GM18907 (cell line): ENCODE measurements around the gene GRID2.
"Not testable (repeated sequence)": the region's sequence is repeated elsewhere in the genome, so short reads cannot be mapped to it uniquely, and the experiment has no call there.

Experiments
- ATAC-seq: cut with Tn5 transposase; IDR thresholded peaks from one replicate; pipeline ENCODE4 v1.9.1; 2021; ENCODE audit warnings: mild to moderate bottlenecking, moderate library complexity; ENCODE audit not compliant: unreplicated experiment

Gene GRID2

GRCh38 chr4:93289831-93290230 lies 986.1 kb downstream of the GRID2 start:
- ATAC-seq, result no peak

- peak; percentile 57 for ATAC-seq
Measured at GRCh38 chr4:93299118-93299517, 995.4 kb downstream of the GRID2 start.

GRCh38 chr4:93300780-93301555 lies 997.2 kb downstream of the GRID2 start:
- ATAC-seq, result not testable (repeated sequence)

- ATAC-seq, result no peak
Measured at GRCh38 chr4:93302310-93302709, 998.5 kb downstream of the GRID2 start.

GRCh38 chr4:93303440-93303839 lies 999.7 kb downstream of the GRID2 start:
- ATAC-seq, result peak; percentile 51

GRCh38 chr4:93312299-93312698 lies 1008.5 kb downstream of the GRID2 start:
- ATAC-seq, result no peak

- no peak for ATAC-seq
Measured at GRCh38 chr4:93313197-93313596, 1009.4 kb downstream of the GRID2 start.

- ATAC-seq, result no peak
Measured at GRCh38 chr4:93317057-93317456, 1013.3 kb downstream of the GRID2 start.

GRCh38 chr4:93317561-93317960 lies 1013.8 kb downstream of the GRID2 start:
- no peak for ATAC-seq

- no peak for ATAC-seq
Measured at GRCh38 chr4:93319041-93319440, 1015.3 kb downstream of the GRID2 start.

GRCh38 chr4:93320356-93320755 lies 1016.6 kb downstream of the GRID2 start:
- ATAC-seq, result no peak

GRCh38 chr4:93327346-93327745 lies 1023.6 kb downstream of the GRID2 start:
- ATAC-seq, result no peak

- ATAC-seq, result peak; percentile 95
Measured at GRCh38 chr4:93334003-93334402, 1030.2 kb downstream of the GRID2 start.

GRCh38 chr4:93337196-93337595 lies 1033.4 kb downstream of the GRID2 start:
- ATAC-seq, result no peak

- no peak for ATAC-seq
Measured at GRCh38 chr4:93342738-93343137, 1039.0 kb downstream of the GRID2 start.

GRCh38 chr4:93346840-93347239 lies 1043.1 kb downstream of the GRID2 start:
- ATAC-seq, result no peak

GRCh38 chr4:93348896-93349295 lies 1045.1 kb downstream of the GRID2 start:
- ATAC-seq, result no peak

- ATAC-seq, result no peak
Measured at GRCh38 chr4:93351846-93352245, 1048.1 kb downstream of the GRID2 start.

GRCh38 chr4:93355411-93355810 lies 1051.6 kb downstream of the GRID2 start:
- ATAC-seq, result no peak

GRCh38 chr4:93359586-93359985 lies 1055.8 kb downstream of the GRID2 start:
- ATAC-seq, result no peak

- not testable (repeated sequence) for ATAC-seq
Measured at GRCh38 chr4:93366169-93366755, 1062.5 kb downstream of the GRID2 start.

- ATAC-seq, result no peak
Measured at GRCh38 chr4:93368968-93369367, 1065.2 kb downstream of the GRID2 start.

- ATAC-seq, result no peak
Measured at GRCh38 chr4:93370256-93370655, 1066.5 kb downstream of the GRID2 start.
